Ovary (tissue), 9 donors: ENCODE results near the gene KIAA0040. TPM values are rescaled to one million over a fixed set of nuclear protein-coding genes. Genes with fewer than 3 reads are reported as not detected.

Experiments used
- DNase-seq, 5 donors: peaks; one replicate each; pipeline ENCODE4 v3.0.0-alpha.2; 2019 to 2020
- H3K27ac ChIP-seq, 2 donors: fragments of 200-600 bp; one replicate each; pipeline versions ENCODE4 v1.5.1 to v1.8.0; 2019 to 2022
- H3K27me3 ChIP-seq: fragments of 200-600 bp; one replicate; pipeline ENCODE4 v1.8.0; 2022
- H3K36me3 ChIP-seq: fragments of 200-600 bp; sonication (generic); one replicate; pipeline ENCODE4 v1.5.1; 2019
- H3K4me1 ChIP-seq: one replicate; pipeline ENCODE4 v1.8.1; 2013; ENCODE audit warnings: mild to moderate bottlenecking, moderate library complexity; ENCODE audit not compliant: insufficient read depth
- H3K4me3 ChIP-seq: fragments of 200-600 bp; sonication (generic); one replicate; pipeline ENCODE4 v1.5.1; 2017
- H3K9me3 ChIP-seq, 2 donors: fragments of 200-600 bp in 1 of 2; sonication (generic) in 1 of 2; one replicate each; pipeline versions ENCODE4 v1.5.1 to v1.8.1; 2013 to 2019; ENCODE audit warnings: mild to moderate bottlenecking in 1 of 2, moderate library complexity in 1 of 2
- CTCF ChIP-seq, 3 donors: fragments of 450-650 bp in 2 of 3; fragments of 200-600 bp in 1 of 3; IDR thresholded peaks; one replicate each; pipeline versions ENCODE4 v1.5.1 to v1.8.0; 2016 to 2022; ENCODE audit warnings: antibody characterized with exemption in 3 of 3, mild to moderate bottlenecking in 1 of 3
- EP300 ChIP-seq: sonication (generic); formaldehyde crosslinking; IDR thresholded peaks from one replicate; pipeline ENCODE4 v1.6.1; 2017; ENCODE audit warnings: antibody characterized with exemption
- POLR2A ChIP-seq: fragments of 450-650 bp; IDR thresholded peaks from one replicate; pipeline ENCODE4 v1.6.1; 2017; ENCODE audit warnings: antibody characterized with exemption, mild to moderate bottlenecking, moderate library complexity
- WGBS, 3 donors: extraction: QIAGEN DNeasy Blood & Tissue Kit in 1 of 3; methylation state at CpG; one replicate each; pipeline versions ENCODE4 v1.1.5 to v1.1.7; 2013 to 2017; 5-methylcytosine and 5-hydroxymethylcytosine counted together
- intact Hi-C, 4 donors: fragments of 100-400 bp; cut with DNase I; formaldehyde crosslinking; loops; one replicate each; pipeline versions ENCODE4 v1.11.0 to v1.15.1; 2022 to 2023
- polyA plus RNA-seq, 2 donors: library from polyadenylated mRNA; stranded (reverse); fragments of 200-250 nt in 1 of 2; fragments of 350-450 nt in 1 of 2; fragmentation: Illumina TruSeq in 1 of 2; extraction: RNeasy Lipid Tissue Mini Kit (QIAGEN cat#74804) in 1 of 2; gene quantifications; one replicate each; pipeline ENCODE4 v1.2.3, GENCODE V29; 2013 to 2014
- total RNA-seq, 7 donors: library from RNA; depleted of rRNA in 2 of 7; stranded (reverse); fragments of >200 nt in 2 of 7; fragmentation: NEBNext Ultra II Directional in 3 of 7; extraction: Animal tissue kit (Norgen Biotek cat#: 25700) in 3 of 7; gene quantifications; one replicate each; pipeline versions ENCODE4 v1.1.0 to v1.2.4, GENCODE V29; 2016 to 2023
- donor health status: DM: no; HTN: no; CAD: no; lungs with moderate emphysema.
- donor health status: DM: no; HTN: no; CAD: no.
- donor health status: Bipolar disorder and iron deficiency.
- donor health status: DM: yes; HTN: yes; CAD: no.
- donor health status: DM: no; HTN: no; CAD: no.
- donor health status: DM: yes; HTN: yes; CAD: no.

The KIAA0040 gene
- total and polyA plus RNA-seq, 9 donors: 5.2 to 24.7 (median 9.9) TPM

DNA sequence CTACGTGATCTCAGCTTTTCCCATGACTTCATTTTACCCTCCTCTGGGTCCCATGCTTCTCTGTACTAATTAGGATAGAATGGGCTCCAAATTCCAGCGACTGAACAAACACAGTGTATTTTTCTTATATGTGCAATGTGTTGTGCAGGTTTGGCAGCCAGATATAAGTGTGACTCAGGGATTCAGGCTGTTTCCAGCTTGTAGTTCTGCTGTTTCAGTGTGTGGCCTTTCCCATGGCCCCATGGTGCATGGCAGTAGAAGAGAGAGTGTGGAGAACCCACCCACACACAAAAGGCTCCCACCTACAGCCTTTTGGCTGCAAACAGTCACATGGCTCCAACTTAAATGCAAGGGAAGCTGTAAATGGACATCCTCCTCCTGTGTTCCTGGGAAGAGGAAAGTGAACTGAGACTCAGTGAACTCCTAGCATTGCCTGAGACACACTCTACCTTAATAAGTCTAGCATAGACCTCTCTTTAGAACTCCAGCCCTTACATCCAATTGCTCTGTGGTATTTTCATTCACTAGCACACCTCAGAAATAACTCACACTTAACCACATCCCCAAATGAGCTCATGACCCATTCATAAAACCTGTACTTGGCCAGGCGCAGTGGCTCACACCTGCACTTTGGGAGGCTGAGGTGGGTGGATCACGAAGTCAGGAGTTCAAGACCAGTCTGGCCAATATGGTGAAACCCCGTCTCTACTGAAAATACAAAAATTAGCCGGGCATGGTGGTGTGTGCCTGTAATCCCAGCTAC is 58.7 kb downstream of the KIAA0040 start:
- Histone ChIP-seq H3K4me3 (no peak overlapping the region), H3K27ac (no peak overlapping the region), H3K4me1 (no peaks in the 10 kb centered on the region), H3K9me3 (no peaks in the 10 kb centered on the region), H3K27me3 (no peaks in the 10 kb centered on the region), H3K36me3 (no peaks in the 10 kb centered on the region)
- intact Hi-C loops: no loop called here
- TF ChIP-seq CTCF (IDR thresholded peaks at IDR 0.05) (no peak), POLR2A (no peak), EP300 (no peak)
- WGBS, 3 donors: 90 to 93% (median 91%) methylated on average over 6 of the region's 6 CpGs
- DNase-seq: no peak

- Histone ChIP-seq H3K9me3 (no peaks in the 10 kb centered on the region), H3K36me3 (no peaks in the 10 kb centered on the region), H3K27ac (no peak overlapping the region), H3K4me1 (peaks cover 2% of the 10 kb centered on the region), H3K4me3 (no peak overlapping the region), H3K27me3 (no peaks in the 10 kb centered on the region)
- no peak for DNase-seq
- WGBS, 3 donors: 5 to 14% (median 6%) methylated on average over 1 of the region's 1 CpG
- no peak for TF ChIP-seq POLR2A
- no peak for TF ChIP-seq EP300
- no peak for TF ChIP-seq CTCF (IDR thresholded peaks at IDR 0.05)
- intact Hi-C loops: no loop called here
These were observed 60.1 kb downstream of the KIAA0040 start for GRCh38 chr1:175132436-175132835.

DNA sequence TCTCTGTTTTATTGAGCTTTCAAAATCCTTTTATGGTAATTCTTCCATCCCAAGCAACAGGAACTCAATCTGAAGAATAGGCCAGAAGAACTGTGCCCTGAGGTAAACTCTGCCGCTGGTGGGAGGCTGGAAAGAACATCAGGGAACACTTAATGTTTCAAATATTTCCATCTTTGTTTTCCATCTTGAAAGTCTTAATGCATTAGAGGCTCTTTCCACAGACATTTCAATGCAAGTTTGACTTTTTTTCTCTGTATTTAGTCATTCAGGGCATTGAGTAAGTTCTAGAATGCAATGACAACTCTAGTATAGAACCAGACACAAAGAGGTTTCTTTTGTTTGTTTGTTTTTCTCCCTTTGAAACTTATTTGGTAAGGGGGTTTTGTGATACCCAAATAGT is 61.5 kb downstream of the KIAA0040 start:
- WGBS, 3 donors: 44 to 63% (median 62%) methylated on average over 1 of the region's 1 CpG
- DNase-seq: no peak
- Histone ChIP-seq H3K27me3 (no peaks in the 10 kb centered on the region), H3K9me3 (no peaks in the 10 kb centered on the region), H3K4me1 (peaks cover 2% of the 10 kb centered on the region), H3K36me3 (no peaks in the 10 kb centered on the region), H3K4me3 (no peak overlapping the region), H3K27ac (no peak overlapping the region)
- intact Hi-C loops: no loop called here
- no peak for TF ChIP-seq POLR2A

GRCh38 chr1:175130649-175131045 is 61.9 kb downstream of the KIAA0040 start:
- Histone ChIP-seq H3K27ac (no peak overlapping the region), H3K4me3 (no peak overlapping the region), H3K36me3 (no peaks in the 10 kb centered on the region), H3K27me3 (no peaks in the 10 kb centered on the region), H3K4me1 (peaks cover 2% of the 10 kb centered on the region), H3K9me3 (no peaks in the 10 kb centered on the region)
- TF ChIP-seq POLR2A (no peak), EP300 (no peak), CTCF (IDR thresholded peaks at IDR 0.05) (no peak)
- DNase-seq: no peak
- 71 to 78% (median 75%) methylated on average over 2 of the region's 2 CpGs for WGBS, 3 donors
- intact Hi-C loops: no loop called here

GRCh38 chr1:175129997-175130648 is 62.5 kb downstream of the KIAA0040 start:
- no peak overlapping the region for H3K4me3 ChIP-seq
- no peaks in the 10 kb centered on the region for H3K36me3 ChIP-seq
- no peak overlapping the region for H3K27ac ChIP-seq
- peaks cover 2% of the 10 kb centered on the region for H3K4me1 ChIP-seq
- no peaks in the 10 kb centered on the region for H3K9me3 ChIP-seq
- intact Hi-C loops: no loop called here
- TF ChIP-seq POLR2A (no peak), CTCF (IDR thresholded peaks at IDR 0.05) (no peak), EP300 (no peak)
- 65 to 71% (median 67%) methylated on average over 5 of the region's 5 CpGs for WGBS, 3 donors
- no peak for DNase-seq
- no peaks in the 10 kb centered on the region for H3K27me3 ChIP-seq
